GM18520 (cell line): ENCODE results near the gene MTOR.

ENCODE experiments used
- ATAC-seq: cut with Tn5 transposase; IDR thresholded peaks from one replicate; pipeline ENCODE4 v1.9.1; 2021; ENCODE audit not compliant: unreplicated experiment

Gene MTOR

DNA sequence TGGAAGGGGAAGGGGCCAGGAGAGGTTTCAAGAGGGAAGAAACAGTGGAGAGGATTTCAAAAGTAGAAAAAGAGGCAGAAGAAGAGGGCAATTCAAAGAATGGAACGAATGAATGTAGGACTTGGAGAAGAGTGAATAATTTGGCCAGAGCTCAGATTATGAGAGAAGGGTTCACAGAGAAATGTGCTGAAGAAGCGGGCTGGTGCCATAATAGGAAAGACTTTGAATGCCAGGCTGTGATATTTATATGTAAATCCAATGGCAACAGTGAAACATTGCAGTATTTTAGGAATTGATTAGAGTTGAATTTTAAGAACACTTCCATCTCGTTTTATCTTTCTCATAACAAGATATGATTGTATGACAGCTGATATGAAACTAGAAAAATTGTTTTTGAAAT is 109.2 kb downstream of the MTOR start:
- no peak for ATAC-seq

DNA sequence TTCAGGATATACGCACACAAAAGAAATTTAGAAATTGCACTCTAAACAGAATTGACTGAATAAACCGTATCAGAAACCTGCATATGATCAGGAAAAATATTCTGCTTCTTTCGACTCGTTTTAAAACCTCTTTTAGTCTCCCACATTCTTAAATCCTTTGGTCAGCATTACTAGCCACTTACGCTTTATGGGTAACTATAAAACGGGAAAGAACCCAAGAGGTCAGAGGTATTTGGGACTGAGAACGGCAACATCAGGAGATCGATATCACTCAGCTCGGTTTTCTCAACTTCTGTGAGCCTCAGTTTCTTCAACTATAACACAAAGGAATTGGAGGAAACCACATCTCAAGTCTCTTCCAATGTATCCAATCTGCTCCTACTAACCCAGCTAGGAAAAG is 109.6 kb downstream of the MTOR start:
- ATAC-seq: no peak

DNA sequence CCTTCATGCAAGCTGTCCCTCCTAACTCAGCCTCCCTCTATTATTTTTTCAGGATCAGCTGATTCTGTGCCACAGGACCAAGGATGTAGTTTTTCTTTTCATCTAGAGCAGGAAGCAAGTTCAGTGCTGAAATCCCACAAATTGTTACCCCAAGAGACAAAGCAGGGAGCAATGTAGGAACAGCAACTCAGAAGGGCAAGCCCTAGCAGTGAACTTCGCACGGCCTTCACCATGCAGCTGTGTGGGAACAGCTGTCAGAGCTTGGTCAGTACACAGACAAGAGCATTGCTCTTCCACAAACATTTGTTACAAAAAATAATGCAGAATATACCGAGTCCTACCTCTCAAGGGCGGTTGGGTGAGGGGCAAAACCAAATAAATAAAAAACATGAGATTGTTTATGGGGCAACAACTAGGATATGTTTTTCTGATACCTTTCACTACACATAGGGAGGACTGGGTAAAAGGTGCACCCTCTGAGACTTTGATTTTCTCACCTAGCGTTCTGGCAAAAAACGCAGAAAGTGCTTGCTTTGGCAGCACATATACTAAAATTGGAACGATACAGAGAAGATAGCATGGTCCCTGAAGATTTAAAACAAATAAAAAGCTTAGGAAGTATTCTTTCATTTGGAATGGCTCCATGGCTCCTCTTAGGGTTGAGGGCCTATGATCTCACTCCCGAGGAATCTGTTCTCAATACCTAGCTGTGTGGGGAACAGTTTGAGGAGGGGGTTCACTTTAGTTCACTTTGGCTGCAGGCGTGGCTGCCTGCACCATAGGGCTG is 110.3 kb downstream of the MTOR start:
- no peak for ATAC-seq

DNA sequence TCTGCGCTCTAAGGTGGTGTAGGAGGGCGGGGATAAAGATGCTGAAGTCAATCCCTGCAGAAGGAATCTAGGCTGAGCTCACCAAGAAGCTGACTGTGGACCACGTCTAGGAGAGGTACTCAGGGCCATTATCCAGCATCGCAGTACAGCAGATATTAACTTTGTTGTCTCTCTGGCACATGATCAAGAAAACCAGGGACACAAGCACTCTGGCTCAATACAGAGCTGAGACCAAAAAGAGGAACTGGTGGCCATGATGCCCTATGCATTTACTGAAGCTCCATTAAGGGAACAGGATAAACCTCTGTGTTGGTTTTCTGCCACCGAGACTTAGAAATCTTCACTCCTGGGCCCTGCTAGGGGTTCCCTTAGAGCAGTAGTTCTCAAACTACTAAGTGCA is 111.2 kb downstream of the MTOR start:
- ATAC-seq: no peak

DNA sequence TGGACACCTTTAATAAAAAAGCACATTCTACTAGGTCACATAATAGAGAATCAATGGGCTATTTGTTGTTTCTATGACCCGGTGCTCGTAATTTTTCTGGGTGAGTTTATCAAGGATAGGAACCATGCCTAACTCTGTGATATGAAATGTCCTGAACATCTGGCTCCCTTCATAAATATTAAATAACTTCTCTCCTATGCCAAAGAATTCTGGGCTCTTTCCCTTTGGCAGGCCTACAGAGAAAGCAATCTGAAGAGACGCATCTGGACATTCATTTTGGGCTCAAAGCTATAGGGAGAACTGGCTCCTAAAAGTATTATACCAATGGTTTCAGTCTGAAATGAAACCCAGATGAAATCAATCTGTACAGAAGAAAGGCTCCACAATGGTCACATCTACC is 112.0 kb downstream of the MTOR start:
- no peak for ATAC-seq

DNA sequence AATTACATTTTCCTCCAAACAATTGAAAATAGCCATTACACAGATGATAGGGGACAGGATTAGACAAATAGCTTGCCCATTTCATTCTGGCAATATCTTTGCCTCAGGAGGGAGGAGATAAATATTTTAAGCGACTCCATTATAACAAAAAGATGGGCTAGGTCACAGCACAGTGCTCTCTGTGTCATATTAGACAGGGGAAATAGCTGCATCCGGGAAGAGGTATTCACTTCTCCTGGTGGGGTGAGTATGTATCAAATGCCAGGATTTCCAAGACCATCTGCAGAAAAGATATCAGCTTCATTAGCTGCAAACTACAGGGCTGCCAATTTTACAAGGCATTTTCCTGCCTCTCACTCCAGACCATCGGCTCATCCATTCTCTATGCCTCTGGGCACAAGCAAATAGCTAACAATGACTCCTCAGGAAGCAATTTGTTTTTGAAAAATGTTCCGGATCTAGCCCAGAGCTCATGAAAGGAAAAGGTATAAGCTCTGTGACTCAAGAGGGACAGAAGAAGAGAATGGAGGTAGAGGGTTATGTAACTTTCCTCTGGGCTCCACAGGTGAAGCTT is 115.1 kb downstream of the MTOR start:
- no peak for ATAC-seq

DNA sequence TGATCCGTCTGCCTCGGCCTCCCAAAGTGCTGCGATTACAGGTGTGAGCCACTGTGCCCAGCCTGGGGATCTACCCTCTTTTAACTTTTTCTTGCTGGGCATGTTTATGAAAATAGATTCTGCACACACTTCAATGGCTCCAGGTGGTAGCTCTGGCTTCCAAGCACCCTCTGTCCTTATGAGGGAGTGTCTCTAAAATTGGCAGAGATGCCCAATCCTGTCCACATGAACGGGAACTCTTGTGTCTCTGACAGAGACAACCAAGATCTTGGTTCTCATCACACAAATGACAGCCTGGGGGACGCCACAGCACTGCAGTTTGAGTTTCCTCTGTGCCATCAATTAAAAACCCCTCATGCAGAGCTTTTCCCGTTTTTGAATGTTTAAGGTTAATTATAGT is 116.6 kb downstream of the MTOR start:
- no peak for ATAC-seq

DNA sequence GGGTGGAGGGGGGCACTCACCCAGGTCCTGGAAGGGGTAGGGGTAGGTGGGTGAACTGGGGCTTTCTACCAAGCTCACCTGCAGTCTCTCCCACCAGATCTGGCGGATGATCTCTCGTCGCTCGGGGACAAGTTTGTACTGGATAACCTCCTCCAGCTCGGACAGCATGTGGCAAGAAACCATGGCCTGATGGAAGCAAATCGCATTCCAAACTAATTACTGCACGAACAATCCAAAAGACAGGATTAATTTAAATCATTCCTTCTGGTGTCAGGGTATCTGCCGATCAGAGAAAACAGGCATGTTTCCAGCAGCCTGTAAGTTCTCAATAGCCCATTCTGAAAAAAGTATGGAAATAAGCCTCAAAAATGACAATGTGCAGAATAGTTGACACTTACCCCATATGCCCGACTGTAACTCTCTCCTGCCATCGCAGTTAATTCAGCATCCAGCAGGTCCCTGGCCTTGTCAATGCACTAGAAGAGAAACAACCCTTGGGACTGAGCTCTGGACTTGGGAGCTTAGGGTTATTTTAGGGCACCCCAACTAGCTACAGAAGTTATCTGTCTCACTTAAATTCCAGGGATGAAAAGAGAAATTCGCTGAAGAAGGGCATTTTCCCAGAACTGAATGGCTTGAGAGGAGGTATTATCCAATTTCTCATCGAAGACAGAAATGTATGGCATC is 117.6 kb downstream of the MTOR start:
- no peak for ATAC-seq

DNA sequence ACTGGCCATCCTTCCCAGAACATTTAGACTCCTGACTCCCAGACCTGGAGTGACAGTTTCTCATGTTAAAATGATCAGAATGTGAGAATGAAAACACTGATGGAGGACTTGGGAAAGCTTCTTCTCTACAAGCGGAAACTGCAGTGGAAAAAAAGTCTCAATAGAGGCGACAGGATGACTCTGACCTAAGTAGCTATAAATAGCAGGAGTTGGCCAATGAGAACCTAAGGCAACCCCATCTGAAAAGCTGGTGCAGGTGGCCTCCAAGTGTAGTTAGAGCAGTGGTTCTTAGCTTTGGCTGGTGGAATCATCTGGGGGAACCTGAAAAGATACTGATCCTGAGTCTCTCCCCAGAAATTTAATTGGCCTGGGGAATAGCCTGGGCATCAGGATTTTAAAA is 118.4 kb downstream of the MTOR start:
- ATAC-seq: no peak

DNA sequence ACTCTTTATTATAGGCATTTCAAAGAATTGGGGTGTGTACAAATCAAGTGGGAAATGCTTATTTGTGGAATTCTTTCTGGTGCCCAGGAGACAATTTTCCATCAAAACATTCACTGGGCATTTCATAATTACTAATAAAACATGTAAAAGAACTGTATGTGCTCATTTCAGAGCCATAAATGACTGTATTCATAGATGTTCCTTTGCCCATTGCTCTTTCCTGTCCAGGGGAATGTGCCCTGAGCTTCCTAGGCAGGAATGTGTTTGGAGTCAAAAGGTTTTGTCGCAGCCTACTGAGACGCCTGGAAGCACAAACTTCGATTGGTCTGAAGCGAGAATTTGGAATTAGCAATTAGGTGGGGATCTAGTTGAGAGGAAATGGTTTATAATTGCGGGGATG is 119.0 kb downstream of the MTOR start:
- no peak for ATAC-seq

DNA sequence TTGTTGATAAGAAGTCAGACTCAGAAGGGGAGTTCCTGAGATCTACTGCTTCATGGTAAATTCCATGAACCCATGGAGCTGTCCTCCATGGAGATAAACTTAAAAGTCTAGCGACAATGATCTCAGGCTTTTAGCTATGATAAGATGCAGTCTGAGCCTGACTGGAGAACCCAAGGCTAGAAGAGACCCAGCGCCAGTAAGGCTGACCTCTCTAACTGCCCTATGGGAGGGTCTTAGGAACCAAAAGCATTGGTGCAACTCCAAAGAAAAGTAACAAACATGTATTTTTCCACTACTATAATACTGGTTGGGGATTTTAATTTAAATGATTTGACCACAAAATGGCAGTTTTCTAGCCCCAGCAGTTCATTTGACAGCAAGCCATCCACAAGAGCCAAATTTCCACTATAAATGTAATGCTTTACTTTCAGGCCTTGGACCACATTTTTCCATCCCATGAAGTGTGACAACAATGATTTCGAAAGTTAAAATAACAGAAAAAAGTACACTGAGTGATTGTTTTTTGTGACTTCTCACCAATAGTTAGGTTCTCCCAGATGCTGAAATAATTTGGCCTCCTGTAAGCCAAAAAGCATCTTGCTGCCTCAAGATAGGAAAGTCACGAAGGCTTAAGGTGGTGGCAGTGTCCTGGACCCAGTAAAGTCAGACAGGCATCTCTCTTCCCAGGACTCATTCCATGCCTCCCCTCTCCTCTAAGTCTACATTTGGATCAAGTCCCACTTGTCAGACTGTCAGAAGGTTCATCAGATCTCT is 119.5 kb downstream of the MTOR start:
- no peak for ATAC-seq

DNA sequence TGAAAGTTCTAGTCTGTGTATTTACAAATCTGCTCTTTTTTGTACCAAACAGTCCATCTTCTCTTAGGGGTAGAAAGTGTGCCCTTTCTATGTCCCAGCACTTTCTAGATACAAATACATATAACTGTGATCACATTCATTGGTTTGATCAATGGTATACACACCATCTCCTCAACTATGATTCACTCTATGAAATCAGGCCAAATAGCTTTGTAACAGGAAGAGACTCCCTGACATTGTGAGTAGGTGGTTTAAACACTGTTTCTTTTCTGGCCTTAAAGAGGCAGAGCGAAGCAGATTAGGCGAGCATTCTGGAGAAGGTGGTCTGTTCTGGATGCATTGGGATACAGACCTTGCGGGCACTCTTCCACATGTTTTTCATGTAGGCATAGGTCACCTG is 123.4 kb downstream of the MTOR start:
- no peak for ATAC-seq

DNA sequence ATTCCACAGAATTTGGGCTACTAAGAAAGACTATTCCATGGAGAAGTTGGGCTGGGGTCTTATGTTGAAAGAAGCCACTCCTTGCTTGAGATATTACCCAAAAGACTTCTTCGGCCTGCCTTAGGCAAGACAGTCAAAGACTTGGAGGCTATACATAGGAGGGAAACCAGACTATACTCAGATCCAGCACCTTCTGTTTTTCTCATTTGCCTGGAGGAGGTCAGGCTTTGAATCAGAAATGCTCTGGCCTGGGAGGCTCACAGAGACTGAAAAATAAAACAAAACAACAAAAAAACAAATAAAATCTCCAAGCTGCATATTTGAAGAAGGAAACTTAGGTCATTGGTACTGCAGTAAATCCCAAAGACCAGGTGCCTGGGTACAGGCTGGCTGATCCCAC is 124.3 kb downstream of the MTOR start:
- no peak for ATAC-seq

DNA sequence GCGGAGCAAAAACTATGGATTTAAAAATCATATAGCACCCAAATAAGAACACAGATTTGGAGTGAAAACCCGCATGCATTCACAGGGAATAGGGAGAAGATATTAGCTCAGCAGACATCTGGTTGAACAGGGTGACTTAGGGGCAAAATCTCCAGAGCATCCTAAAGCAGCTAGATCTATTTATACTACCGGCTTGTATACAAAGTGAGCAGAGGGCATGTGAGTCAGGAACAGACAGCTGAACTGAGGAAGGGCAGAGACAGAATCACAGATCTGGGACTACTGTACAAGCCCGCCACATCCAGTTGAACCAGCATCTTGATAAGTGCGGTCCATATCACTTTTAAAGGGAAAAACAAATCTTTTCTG is 127.5 kb downstream of the MTOR start:
- ATAC-seq: no peak

DNA sequence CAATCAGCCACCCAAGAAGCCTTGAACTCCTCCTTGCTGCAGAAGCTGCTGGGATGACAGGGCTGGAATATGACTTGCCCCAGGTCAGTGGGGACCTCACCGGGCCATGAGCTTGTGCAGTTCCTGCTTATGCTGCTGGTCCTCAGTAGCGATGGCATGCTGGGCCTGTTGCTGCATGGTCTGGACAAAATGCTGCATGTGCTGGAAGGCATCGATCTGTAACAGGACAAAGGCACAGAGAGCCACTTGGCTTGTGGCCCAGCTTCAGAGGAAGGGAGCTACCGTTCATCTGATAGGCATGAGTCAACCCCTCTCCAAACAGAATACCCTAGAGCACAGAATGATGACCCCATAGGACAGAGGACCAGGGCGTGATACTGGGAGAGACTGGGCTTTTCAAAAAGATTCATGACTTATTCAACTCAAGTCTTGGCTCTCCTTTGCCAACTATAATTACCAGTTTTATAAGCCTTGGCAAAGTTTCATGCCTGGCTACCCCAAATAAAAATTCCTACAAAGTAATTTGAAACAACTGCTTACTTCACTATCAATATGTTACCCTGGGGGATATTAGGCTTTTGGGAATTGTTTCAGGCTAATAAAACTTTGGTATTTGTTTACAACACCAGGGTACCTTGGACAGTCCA is 128.0 kb downstream of the MTOR start:
- no peak for ATAC-seq

DNA sequence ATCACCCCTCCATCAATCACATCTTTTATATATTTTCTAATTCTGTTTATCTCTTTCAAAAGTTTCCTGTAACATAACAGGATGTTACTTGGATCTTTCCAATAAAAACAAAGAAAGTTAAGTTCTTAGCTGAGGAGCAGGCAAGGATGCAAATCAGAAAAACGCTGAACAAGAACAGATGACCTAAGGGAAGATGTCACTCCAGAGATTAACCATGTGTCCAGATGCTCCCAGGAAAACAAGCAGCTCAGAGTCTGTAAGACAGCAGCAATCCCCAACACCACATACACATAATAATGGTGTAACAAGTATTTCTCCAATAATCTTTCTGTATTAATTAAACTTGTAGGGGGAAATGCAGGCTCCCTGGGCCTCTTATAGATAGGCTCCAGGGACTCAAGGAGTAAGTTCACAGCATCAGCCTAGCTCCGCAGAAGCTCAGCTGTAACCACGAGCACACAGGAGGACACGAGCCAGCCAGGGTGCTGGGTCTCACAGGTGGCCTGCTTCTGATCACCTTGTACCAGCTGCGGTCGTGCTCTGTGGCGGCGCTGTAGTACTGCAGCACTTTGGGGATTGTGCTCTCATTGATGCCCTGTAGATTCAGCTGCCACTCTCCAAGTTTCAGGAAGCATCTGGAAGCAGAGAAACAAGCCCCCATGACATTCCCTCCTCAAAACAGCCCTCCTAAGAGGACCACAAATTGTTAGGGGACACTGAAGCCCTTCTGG is 129.6 kb downstream of the MTOR start:
- ATAC-seq: no peak

DNA sequence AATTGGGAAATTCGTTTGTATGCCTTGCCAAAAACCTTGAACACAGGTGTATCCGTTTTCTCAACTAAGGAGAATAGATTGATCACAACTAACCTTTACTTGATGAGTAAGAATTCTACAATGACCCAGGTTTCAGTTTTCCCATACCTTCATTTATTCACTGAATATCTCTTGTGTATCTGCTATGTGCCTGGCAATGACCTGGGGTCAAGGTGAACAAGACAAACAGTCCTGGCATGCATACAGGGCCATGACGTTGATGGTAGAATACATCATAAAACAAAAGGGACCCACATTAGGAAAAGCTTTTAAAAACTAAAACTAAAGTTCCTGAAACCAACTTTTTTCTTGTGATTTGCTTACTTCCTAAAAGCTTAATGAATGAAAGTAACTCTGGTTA is 130.5 kb downstream of the MTOR start:
- ATAC-seq: no peak

DNA sequence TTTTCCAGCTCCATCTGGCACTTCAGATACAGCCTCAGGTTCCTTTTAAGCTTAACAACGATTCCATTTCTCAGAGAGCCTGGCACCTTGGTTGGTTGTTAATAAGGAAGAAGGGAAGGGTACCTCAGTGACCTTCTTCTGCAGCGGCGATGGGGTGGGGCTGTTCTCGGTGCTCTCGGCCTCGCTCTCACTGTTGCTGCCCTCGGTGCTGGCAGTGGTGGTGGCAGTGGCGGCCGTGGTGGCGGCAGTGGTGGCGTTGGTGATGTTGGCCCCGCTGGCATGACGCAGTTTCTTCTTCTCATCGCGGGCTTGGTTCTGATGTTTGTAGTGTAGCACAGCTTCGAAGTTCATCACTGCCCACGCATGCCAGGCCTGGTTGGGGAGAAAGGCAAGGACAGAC is 131.9 kb downstream of the MTOR start:
- ATAC-seq: no peak

DNA sequence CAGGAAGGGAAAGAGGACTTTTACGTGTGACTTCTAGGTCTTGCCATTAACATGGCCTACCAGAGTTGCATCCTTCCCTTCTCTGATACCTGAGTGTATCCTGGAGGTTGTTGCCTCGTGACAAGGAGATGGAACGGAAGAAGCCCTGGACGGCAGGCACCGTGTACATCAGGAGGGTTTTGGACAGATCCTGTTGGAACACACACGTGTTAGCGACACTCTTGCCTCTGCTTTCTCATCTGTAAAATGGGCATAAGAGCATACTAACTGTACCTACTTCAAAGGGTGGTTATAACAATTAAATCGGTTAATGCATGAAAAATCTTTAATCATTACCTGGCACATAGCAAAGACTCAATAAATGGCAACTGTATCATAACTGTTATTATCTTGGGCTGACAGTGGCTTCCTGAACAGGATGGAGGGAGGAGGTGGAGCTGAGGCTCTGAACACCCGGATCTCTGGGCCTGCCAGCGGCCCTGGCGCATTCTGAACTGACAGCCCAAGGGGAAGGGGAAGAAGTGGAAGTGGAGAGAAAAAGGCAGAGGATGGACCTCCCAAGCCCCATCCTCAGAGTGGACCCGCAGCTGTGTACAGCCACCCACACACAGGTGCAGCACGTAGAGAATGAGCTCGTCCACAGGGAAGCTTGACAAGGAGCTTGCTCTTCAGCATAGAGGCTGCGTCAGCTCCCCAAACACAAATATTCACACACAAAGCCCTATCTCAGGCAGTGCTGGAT is 132.5 kb downstream of the MTOR start:
- no peak for ATAC-seq

DNA sequence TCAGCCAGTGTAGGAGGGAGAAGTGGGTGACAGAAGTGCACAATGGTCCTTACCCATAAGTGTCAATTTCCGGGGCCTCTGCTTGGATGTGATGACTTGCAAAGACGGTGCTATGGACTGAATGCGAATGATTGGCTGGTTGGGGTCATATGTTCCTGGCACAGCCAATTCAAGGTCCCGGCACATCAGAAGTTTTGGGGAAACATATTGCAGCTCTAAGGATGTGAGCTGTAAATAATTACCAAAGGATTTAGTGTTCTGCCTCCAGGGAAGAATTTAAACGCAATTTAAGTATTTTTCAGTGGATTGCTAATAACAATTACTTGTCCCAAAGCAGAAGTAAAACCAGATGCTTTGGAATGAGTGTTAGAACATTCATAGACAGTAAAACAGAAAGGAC is 135.8 kb downstream of the MTOR start:
- no peak for ATAC-seq
